GM12864 (cell line): Measurements from ENCODE around the gene HSD3B2.

Experiments
- DNase-seq: peaks from one replicate; pipeline ENCODE4 v3.0.0-alpha.2; 2011; ENCODE audit warnings: low read depth
- H3K4me3 ChIP-seq: 2 replicates; pipeline ENCODE4 v1.5.1; 2011; ENCODE audit warnings: mild to moderate bottlenecking, low read depth, low read length, control low read depth
- CTCF ChIP-seq: IDR thresholded peaks from 2 replicates; pipeline ENCODE4 v1.5.1; 2011; ENCODE audit warnings: low read depth, mild to moderate bottlenecking, moderate library complexity, low read length, control low read depth, inconsistent platforms; ENCODE audit errors: missing control alignments

HSD3B2 gene

GRCh38 chr1:119431836-119432235, 16.9 kb downstream of the HSD3B2 start:
- TF ChIP-seq CTCF, result no peak
- no peak for DNase-seq
- H3K4me3 ChIP-seq, result no peak overlapping the region

- no peak for DNase-seq
- TF ChIP-seq CTCF, result no peak
- H3K4me3 ChIP-seq, result no peak overlapping the region
These were observed 20.1 kb downstream of the HSD3B2 start for GRCh38 chr1:119435052-119435451.

GRCh38 chr1:119438761-119439160, 23.8 kb downstream of the HSD3B2 start:
- no peak for DNase-seq
- no peak for TF ChIP-seq CTCF
- no peak overlapping the region for H3K4me3 ChIP-seq

DNA sequence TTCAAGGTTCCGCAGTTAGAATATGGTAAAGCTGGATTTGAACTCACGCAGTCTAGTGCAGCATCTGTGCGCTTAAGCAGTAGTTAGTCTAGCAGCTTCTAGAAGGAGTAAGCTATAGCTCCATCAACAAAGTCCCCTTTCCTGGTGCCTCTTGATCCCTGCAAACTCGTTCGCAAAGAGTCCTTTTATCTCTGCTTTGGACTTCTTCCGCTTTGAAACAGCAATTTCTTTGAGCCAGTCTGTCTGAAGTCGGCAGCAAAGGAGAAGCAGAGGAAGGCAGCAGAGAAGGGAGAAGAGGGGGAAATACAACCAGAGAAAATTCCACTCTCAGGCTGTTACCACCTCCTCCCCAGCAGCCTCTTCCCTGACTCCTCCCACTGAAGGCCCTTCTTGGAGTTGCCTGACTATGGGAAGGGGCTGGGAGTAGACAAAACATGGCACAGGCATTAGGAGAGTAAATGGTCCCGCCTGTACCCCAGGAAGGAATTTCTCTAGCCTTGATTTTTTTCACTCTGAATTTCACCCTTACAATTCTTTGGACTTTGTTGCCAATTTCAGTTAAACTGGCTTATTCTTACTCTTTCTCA, 25.9 kb downstream of the HSD3B2 start:
- no peak for DNase-seq
- no peak overlapping the region for H3K4me3 ChIP-seq

DNA sequence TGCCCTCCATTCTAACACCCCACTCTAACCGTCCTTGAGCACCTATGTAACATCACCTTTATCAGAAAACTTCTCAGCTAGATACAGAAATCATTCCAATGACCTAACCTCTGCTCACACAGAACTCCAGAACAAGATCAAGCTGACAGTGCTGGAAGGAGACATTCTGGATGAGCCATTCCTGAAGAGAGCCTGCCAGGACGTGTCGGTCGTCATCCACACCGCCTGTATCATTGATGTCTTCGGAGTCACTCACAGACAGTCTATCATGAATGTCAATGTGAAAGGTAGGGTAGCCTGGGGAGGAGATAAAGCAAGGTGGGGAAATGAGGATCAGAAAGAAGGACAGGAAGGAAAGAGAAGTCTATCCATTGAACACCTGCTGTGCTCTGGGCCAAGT, 27.8 kb downstream of the HSD3B2 start:
- no peak for TF ChIP-seq CTCF
- H3K4me3 ChIP-seq, result no peak overlapping the region
- no peak for DNase-seq

More for the DNA sequence above, 25.9 kb downstream of the HSD3B2 start:
- TF ChIP-seq CTCF, result no peak

GRCh38 chr1:119446321-119446720, 31.4 kb downstream of the HSD3B2 start:
- DNase-seq, result no peak
- TF ChIP-seq CTCF, result no peak
- H3K4me3 ChIP-seq, result no peak overlapping the region

GRCh38 chr1:119447344-119448126, 32.6 kb downstream of the HSD3B2 start:
- no peak overlapping the region for H3K4me3 ChIP-seq
- no peak for TF ChIP-seq CTCF
- DNase-seq, result no peak
